RWPE2 (cell line): ENCODE measurements around the gene CT45A10.
"Not testable (repeated sequence)": the region's sequence is repeated elsewhere in the genome, so short reads cannot be mapped to it uniquely, and the experiment has no call there.

Experiments
- ATAC-seq: fragments of 200-7000 bp; cut with Tn5 transposase; 3 replicates; pipeline ENCODE4 v1.9.1; 2021; ENCODE audit warnings: low read depth
- DNase-seq: peaks from one replicate; pipeline ENCODE4 v3.0.0-alpha.2; 2020; ENCODE audit warnings: low spot score
- H3K27ac ChIP-seq: fragments of 450-650 bp; 2 replicates; pipeline ENCODE4 v1.5.1; 2017; ENCODE audit warnings: mild to moderate bottlenecking; ENCODE audit not compliant: poor library complexity, severe bottlenecking
- H3K27me3 ChIP-seq: fragments of 250-450 bp; sonication (Bioruptor Pico); 2 replicates; pipeline ENCODE4 v1.5.1; 2021; ENCODE audit warnings: mild to moderate bottlenecking, moderate library complexity; ENCODE audit not compliant: insufficient read depth, poor library complexity, severe bottlenecking
- H3K36me3 ChIP-seq: fragments of 250-450 bp; sonication (Bioruptor Pico); 2 replicates; pipeline ENCODE4 v1.5.1; 2020; ENCODE audit warnings: low read depth, mild to moderate bottlenecking, moderate library complexity
- H3K4me1 ChIP-seq: fragments of 250-450 bp; sonication (Bioruptor Pico); 2 replicates; pipeline ENCODE4 v1.5.1; 2021; ENCODE audit warnings: mild to moderate bottlenecking, moderate library complexity; ENCODE audit not compliant: insufficient read depth, poor library complexity, severe bottlenecking
- H3K4me3 ChIP-seq: fragments of 250-450 bp; sonication (Bioruptor Pico); 2 replicates; pipeline ENCODE4 v1.5.1; 2021; ENCODE audit warnings: mild to moderate bottlenecking, moderate library complexity; ENCODE audit not compliant: severe bottlenecking
- H3K9me3 ChIP-seq: fragments of 250-450 bp; sonication (Bioruptor Pico); 2 replicates; pipeline ENCODE4 v1.5.1; 2021; ENCODE audit warnings: mild to moderate bottlenecking, moderate library complexity; ENCODE audit not compliant: severe bottlenecking
- TF ChIP-seq, protein P1 (sequence below): fragments of 450-650 bp; IDR thresholded peaks from one replicate; pipeline ENCODE4 v1.5.1; 2017; ENCODE audit warnings: mild to moderate bottlenecking, moderate library complexity; ENCODE audit not compliant: poor library complexity, severe bottlenecking

The CT45A10 gene

GRCh38 chrX:135914404-135914803, 21.2 kb upstream of the CT45A10 start:
- Histone ChIP-seq H3K4me1 (no peaks in the 10 kb centered on the region), H3K9me3 (no peaks in the 10 kb centered on the region), H3K36me3 (no peaks in the 10 kb centered on the region), H3K27me3 (no peaks in the 10 kb centered on the region), H3K4me3 (no peak overlapping the region), H3K27ac (no peak overlapping the region)
- TF ChIP-seq, protein P1, sequence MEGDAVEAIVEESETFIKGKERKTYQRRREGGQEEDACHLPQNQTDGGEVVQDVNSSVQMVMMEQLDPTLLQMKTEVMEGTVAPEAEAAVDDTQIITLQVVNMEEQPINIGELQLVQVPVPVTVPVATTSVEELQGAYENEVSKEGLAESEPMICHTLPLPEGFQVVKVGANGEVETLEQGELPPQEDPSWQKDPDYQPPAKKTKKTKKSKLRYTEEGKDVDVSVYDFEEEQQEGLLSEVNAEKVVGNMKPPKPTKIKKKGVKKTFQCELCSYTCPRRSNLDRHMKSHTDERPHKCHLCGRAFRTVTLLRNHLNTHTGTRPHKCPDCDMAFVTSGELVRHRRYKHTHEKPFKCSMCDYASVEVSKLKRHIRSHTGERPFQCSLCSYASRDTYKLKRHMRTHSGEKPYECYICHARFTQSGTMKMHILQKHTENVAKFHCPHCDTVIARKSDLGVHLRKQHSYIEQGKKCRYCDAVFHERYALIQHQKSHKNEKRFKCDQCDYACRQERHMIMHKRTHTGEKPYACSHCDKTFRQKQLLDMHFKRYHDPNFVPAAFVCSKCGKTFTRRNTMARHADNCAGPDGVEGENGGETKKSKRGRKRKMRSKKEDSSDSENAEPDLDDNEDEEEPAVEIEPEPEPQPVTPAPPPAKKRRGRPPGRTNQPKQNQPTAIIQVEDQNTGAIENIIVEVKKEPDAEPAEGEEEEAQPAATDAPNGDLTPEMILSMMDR = no peak
- ATAC-seq (no peak), DNase-seq (no peak)

DNA sequence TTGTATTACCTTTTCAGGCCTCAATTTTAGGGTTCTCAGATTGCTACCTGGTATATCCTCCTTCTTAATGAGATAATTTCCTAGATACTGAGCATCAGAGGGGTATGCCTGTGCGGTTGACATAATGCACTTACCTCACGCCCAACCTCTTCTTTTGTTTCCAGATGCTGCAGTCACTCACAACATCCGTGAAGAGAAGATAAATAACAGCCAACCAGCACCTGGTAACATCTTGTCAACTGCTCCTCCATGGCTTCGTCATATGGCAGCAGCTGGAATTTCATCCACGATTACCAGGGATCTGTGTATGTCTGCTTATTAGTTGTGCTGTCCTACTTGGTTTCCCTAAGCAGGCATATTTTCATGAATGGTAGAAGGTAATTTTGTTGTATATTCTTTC, 17.0 kb upstream of the CT45A10 start:
- no peak overlapping the region for H3K27ac ChIP-seq
- TF ChIP-seq, protein P1 = no peak

DNA sequence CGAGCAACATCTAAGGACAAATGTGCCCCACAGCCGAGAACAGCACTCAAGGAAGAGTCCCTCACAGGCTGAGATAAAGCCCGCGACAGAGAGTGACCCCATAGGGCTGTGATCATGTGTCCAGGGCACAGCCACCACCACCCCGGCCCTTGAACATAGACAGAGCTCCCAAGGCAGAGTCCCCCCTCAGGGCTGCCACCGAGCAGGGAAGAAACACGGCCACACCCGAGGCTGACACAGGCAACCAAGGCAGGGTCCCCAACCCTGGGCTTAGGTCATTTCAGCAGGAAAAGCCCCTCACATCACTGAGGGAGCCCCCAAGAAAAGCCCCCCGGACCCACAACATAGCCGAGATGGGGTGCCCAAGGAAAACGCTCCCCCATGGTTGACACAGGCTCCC, 463 bp downstream of the CT45A10 start:
- Histone ChIP-seq H3K4me1 (no peaks in the 10 kb centered on the region), H3K27me3 (no peaks in the 10 kb centered on the region), H3K9me3 (no peaks in the 10 kb centered on the region), H3K27ac (no peak overlapping the region), H3K36me3 (no peaks in the 10 kb centered on the region), H3K4me3 (no peak overlapping the region)
- ATAC-seq = no peak
- no peak for DNase-seq
- TF ChIP-seq, protein P1 = no peak

More for the DNA sequence above, 17.0 kb upstream of the CT45A10 start:
- DNase-seq (no peak), ATAC-seq (no peak)
- no peaks in the 10 kb centered on the region for H3K4me1 ChIP-seq
- H3K9me3 ChIP-seq = no peaks in the 10 kb centered on the region
- no peaks in the 10 kb centered on the region for H3K27me3 ChIP-seq
- H3K4me3 ChIP-seq = no peak overlapping the region
- H3K36me3 ChIP-seq = no peaks in the 10 kb centered on the region

DNA sequence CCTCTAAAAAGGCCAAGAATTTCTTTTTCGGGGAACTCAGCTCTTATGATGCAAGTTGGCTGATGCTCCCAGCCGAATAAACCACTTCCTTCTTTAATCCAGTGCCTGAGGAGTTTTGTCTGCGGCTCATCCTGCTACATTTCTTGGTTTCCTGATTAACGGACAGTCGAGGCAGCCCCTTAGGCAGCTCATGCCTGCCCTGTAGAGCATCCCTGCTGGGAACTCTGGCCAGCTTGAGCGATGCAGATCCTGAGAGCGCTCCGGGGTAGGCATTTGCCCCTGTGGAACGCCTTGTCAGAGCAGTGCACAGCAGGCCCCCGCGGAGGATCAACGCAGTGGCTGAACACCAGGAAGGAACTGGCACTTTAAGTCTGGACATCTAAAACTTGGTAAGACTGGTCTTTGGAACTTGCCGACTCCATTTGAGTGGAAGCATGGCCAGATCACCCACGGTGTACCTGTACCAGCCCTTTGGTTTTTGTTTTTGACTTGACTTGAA, 3.1 kb downstream of the CT45A10 start:
- no peaks in the 10 kb centered on the region for H3K4me1 ChIP-seq
- DNase-seq = no peak

DNA sequence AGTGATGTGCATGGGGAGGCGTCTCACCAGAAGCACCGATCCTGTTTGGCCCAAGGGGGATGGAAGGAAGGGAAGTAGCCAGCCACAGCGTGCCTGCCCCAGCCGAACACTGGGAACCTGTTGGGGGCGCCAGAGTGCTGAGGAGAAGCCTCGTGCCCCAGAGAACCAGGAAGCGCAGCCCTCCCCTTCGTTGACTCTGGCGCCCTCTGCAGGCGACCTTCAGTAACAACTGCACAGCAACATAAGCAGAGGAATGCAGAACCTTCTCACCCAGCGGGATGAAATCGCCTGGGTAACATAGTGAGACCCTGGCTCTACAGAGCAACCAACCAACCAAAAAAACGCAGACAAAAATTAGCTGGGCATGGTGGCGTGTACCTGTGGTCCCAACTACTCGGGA, 4.3 kb downstream of the CT45A10 start:
- ATAC-seq, H3K27me3 ChIP-seq, H3K36me3 ChIP-seq, H3K9me3 ChIP-seq, H3K4me3 ChIP-seq, H3K27ac ChIP-seq, H3K4me1 ChIP-seq, DNase-seq: not testable (repeated sequence)

More for the DNA sequence above, 3.1 kb downstream of the CT45A10 start:
- no peaks in the 10 kb centered on the region for H3K27me3 ChIP-seq
- no peaks in the 10 kb centered on the region for H3K36me3 ChIP-seq
- H3K4me3 ChIP-seq = no peak overlapping the region
- H3K27ac ChIP-seq = no peak overlapping the region
- ATAC-seq = no peak
- TF ChIP-seq, protein P1 = no peak
- no peaks in the 10 kb centered on the region for H3K9me3 ChIP-seq

DNA sequence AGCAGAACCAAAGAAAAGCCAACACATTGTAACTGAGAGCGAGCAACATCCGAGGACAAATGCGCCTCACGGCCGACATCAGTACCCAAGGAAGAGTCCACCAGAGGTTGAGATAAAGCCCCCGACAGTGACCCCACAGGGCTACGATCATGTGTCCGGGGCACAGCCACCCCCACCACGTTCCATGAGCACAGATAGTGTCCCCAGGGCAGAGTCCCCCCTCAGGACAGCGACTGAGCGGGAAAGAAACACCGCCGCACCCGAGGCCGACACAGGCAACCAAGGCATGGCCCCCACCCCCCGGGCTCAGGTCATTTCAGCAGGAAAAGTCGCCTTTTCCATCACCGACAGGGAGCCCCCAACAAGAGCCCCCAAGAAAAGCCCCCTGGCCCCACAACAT, 5.0 kb downstream of the CT45A10 start:
- H3K4me3 ChIP-seq, H3K27me3 ChIP-seq, DNase-seq, H3K27ac ChIP-seq, ATAC-seq, H3K36me3 ChIP-seq, H3K9me3 ChIP-seq, H3K4me1 ChIP-seq: not testable (repeated sequence)

DNA sequence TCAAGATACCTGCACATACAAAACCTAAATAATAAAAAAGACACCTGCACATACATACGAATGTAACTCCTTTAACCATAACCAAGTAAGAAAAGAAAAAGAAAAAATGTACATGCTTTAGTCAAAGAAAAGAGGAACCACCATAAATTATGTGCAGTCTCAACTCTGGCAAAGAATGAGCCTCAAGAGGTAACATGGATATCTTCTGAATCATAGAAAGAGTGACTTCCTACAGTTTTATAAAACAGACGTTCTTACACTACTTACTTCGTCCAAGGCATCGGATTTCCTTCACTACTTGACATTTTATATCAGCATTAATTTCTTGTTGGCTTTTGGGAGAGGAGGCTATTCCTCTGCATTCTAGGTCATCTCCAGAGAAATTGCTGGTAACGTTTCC, 10.5 kb downstream of the CT45A10 start:
- not testable (repeated sequence) for H3K27ac ChIP-seq, H3K4me3 ChIP-seq, ATAC-seq, H3K27me3 ChIP-seq, DNase-seq, H3K36me3 ChIP-seq, H3K4me1 ChIP-seq, H3K9me3 ChIP-seq

DNA sequence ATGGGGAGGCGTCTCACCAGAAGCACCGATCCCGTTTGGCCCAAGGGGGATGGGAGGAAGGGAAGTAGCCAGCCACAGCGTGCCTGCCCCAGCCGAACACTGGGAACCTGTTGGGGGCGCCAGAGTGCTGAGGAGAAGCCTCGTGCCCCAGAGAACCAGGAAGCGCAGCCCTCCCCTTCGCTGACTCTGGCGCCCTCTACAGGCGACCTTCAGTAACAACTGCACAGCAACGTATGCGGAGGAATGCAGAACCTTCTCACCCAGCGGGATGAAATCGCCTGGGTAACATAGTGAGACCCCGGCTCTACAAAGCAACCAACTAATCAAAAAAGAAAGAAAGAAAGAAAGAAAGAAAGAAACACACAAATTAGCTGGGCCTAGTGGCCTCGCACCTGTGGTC, 21.5 kb downstream of the CT45A10 start, which contains the start of gene CT45A9:
Gene CT45A9, minus strand, starts transcription at position 101 of the 400 bp plus-strand sequence. CDS start 3,751 bp downstream, outside the sequence.
- DNase-seq, H3K27me3 ChIP-seq, H3K4me1 ChIP-seq, H3K36me3 ChIP-seq, H3K27ac ChIP-seq, ATAC-seq, H3K4me3 ChIP-seq, H3K9me3 ChIP-seq: not testable (repeated sequence)
